ENCODE data around the gene MMP24.

- TF ChIP-seq YY1 (IDR thresholded peaks at IDR 0.05): no peak
- no peak for TF ChIP-seq CTCF (IDR thresholded peaks at IDR 0.05; ENCODE audit: low read depth, low read length, missing input control)
- TF ChIP-seq TAF1 (conservative IDR thresholded peaks at IDR 0.05): no peak
- no peak for TF ChIP-seq RAD21 (IDR thresholded peaks at IDR 0.05)
- TF ChIP-seq FOXA1 (IDR thresholded peaks at IDR 0.05): no peak
- no peak for TF ChIP-seq REST (IDR thresholded peaks at IDR 0.05)
- no peak for TF ChIP-seq ATF3 (IDR thresholded peaks at IDR 0.05)
Measured at GRCh38 chr20:35301426-35301825, 74.9 kb downstream of the MMP24 start.

Measured in liver (tissue), 3 donors.